PFSK-1 (cell line): ENCODE measurements around the gene ACSF3.

Experiments
- POLR2AphosphoS5 ChIP-seq: IDR thresholded peaks from 2 replicates; pipeline ENCODE4 v1.6.1; 2012; ENCODE audit warnings: low read depth, mild to moderate bottlenecking, control low read depth, low read length, moderate library complexity
- SIN3A ChIP-seq: IDR thresholded peaks from 2 replicates; pipeline ENCODE4 v1.6.1; 2012; ENCODE audit warnings: mild to moderate bottlenecking, low read length, moderate library complexity, borderline replicate concordance; ENCODE audit not compliant: insufficient read depth
- TAF1 ChIP-seq: IDR thresholded peaks from 2 replicates; pipeline ENCODE4 v1.6.1; 2012; ENCODE audit warnings: low read length, control low read depth, borderline replicate concordance; ENCODE audit not compliant: insufficient read depth
- TF ChIP-seq, protein P1 (sequence below), 2 experiments: IDR thresholded peaks; 2 replicates each; pipeline versions ENCODE4 v1.6.1 to v1.8.0; 2011 to 2012; ENCODE audit warnings: low read depth in 2 of 2, low read length in 2 of 2, control low read depth in 1 of 2, inconsistent platforms in 1 of 2, mild to moderate bottlenecking in 1 of 2, moderate library complexity in 1 of 2; ENCODE audit not compliant: insufficient read depth in 1 of 2

DNA sequence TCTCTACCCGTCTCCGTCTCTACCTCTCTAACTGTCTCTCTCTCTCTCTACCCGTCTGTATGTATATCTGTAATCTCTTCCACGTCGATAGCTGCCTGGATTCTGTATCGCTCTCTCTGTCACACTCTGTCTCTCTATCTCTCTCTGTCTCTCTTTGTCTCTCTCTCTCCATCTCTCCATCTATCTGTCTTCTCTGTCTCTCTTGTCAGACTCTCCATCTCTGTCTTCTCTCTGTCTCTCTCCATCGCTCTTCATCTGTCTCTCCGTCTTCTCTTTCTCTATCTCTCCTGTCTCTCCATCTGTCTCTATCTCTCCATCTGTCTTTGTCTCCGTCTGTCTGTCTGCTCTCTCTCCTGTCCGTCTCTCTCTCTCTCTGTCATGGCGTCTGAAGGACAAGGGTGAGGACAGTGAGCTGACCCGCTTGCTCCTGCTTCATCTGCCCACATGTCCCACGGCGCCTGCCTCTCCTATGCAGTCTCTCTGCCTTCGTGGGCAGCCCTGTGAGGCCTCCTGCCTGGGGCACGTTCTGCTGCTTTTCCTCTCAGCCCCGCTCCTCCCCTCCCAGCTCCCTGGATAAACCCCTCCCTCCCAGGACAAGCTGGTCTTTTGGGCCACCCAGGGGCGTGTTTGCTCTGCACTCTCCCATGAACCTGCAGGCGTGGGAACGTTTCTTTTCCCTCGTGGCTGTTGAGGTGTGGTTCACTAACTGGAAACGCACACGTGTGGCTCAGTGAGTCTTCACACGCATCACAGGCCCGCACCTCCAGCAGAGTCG is 18.9 kb downstream of the ACSF3 start:
- TF ChIP-seq POLR2AphosphoS5: no peak
- TF ChIP-seq, protein P1, sequence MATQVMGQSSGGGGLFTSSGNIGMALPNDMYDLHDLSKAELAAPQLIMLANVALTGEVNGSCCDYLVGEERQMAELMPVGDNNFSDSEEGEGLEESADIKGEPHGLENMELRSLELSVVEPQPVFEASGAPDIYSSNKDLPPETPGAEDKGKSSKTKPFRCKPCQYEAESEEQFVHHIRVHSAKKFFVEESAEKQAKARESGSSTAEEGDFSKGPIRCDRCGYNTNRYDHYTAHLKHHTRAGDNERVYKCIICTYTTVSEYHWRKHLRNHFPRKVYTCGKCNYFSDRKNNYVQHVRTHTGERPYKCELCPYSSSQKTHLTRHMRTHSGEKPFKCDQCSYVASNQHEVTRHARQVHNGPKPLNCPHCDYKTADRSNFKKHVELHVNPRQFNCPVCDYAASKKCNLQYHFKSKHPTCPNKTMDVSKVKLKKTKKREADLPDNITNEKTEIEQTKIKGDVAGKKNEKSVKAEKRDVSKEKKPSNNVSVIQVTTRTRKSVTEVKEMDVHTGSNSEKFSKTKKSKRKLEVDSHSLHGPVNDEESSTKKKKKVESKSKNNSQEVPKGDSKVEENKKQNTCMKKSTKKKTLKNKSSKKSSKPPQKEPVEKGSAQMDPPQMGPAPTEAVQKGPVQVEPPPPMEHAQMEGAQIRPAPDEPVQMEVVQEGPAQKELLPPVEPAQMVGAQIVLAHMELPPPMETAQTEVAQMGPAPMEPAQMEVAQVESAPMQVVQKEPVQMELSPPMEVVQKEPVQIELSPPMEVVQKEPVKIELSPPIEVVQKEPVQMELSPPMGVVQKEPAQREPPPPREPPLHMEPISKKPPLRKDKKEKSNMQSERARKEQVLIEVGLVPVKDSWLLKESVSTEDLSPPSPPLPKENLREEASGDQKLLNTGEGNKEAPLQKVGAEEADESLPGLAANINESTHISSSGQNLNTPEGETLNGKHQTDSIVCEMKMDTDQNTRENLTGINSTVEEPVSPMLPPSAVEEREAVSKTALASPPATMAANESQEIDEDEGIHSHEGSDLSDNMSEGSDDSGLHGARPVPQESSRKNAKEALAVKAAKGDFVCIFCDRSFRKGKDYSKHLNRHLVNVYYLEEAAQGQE (IDR thresholded peaks at IDR 0.05; ENCODE audit: insufficient read depth in 1 of 2, low read depth in 2 of 2, low read length in 2 of 2): no peak
- no peak for TF ChIP-seq TAF1
- TF ChIP-seq SIN3A: no peak
